ENCODE data around the gene HSF2BP. TPM values are rescaled to one million over a fixed set of nuclear protein-coding genes. Genes with fewer than 3 reads are reported as not detected.
"Not testable (repeated sequence)": the region's sequence is repeated elsewhere in the genome, so short reads cannot be mapped to it uniquely, and the experiment has no call there.

HSF2BP gene
- polyA plus RNA-seq, 1 donor from 2014 or later = 0.89 TPM

DNA sequence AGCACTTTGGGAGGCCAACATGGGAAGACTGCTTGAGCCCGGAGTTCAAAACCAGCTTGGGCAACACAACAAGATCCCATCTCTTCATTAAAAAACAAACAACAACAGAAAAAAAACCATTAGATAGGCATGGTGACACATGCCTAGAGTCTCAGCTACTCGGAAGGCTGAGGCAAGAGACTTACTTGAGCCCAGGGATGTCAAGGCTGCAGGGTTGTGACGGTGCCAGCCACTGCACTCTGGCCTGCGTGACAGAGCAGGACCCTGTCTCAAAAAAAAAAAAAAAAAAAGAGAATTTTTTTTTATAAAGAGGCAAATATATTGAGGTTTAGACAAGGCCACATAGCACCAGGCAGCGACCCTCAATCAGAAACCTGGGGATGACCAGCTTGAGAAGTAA lies 62.7 kb downstream of the HSF2BP start:
- Histone ChIP-seq H3K9me3 (ENCODE audit: low read length) (no peaks in the 10 kb centered on the region), H2AFZ (ENCODE audit: low read depth, low read length) (no peak overlapping the region), H3K4me3 (ENCODE audit: low read length) (no peak overlapping the region), H4K20me1 (ENCODE audit: insufficient read depth) (no peaks in the 10 kb centered on the region), H3K79me2 (replicated peaks; ENCODE audit: insufficient read depth, low read length) (no peaks in the 10 kb centered on the region), H3K27me3 (ENCODE audit: insufficient read depth, low read depth, low read length) (no peaks in the 10 kb centered on the region), H3K9ac (ENCODE audit: low read length) (no peak overlapping the region), H3K27ac (ENCODE audit: low read length) (no peak overlapping the region), H3K9me2 (ENCODE audit: insufficient read depth, low read length) (no peaks in the 10 kb centered on the region), H3K4me2 (ENCODE audit: low read length) (no peak overlapping the region), H3K36me3 (ENCODE audit: insufficient read depth, low read length) (no peaks in the 10 kb centered on the region), H3F3A (ENCODE audit: insufficient read depth, low read length, poor library complexity, severe bottlenecking) (no peaks in the 10 kb centered on the region)
- no peak for TF ChIP-seq SMC3 (conservative IDR thresholded peaks at IDR 0.05; ENCODE audit: poor library complexity)
- TF ChIP-seq EP300 (conservative IDR thresholded peaks at IDR 0.05; ENCODE audit: poor library complexity, severe bottlenecking) = no peak
- TF ChIP-seq, protein P1, sequence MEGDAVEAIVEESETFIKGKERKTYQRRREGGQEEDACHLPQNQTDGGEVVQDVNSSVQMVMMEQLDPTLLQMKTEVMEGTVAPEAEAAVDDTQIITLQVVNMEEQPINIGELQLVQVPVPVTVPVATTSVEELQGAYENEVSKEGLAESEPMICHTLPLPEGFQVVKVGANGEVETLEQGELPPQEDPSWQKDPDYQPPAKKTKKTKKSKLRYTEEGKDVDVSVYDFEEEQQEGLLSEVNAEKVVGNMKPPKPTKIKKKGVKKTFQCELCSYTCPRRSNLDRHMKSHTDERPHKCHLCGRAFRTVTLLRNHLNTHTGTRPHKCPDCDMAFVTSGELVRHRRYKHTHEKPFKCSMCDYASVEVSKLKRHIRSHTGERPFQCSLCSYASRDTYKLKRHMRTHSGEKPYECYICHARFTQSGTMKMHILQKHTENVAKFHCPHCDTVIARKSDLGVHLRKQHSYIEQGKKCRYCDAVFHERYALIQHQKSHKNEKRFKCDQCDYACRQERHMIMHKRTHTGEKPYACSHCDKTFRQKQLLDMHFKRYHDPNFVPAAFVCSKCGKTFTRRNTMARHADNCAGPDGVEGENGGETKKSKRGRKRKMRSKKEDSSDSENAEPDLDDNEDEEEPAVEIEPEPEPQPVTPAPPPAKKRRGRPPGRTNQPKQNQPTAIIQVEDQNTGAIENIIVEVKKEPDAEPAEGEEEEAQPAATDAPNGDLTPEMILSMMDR (IDR thresholded peaks at IDR 0.05; ENCODE audit: poor library complexity, severe bottlenecking) = no peak
- TF ChIP-seq EZH2 (IDR thresholded peaks at IDR 0.05; ENCODE audit: borderline replicate concordance, insufficient read depth, low read length, poor library complexity, severe bottlenecking) = no peak
- TF ChIP-seq POLR2AphosphoS5 (IDR thresholded peaks at IDR 0.05) = no peak
- no peak for TF ChIP-seq RAD21 (conservative IDR thresholded peaks at IDR 0.05)
- TF ChIP-seq MXI1 (conservative IDR thresholded peaks at IDR 0.05; ENCODE audit: poor library complexity, severe bottlenecking) = no peak
- TF ChIP-seq, protein P2, sequence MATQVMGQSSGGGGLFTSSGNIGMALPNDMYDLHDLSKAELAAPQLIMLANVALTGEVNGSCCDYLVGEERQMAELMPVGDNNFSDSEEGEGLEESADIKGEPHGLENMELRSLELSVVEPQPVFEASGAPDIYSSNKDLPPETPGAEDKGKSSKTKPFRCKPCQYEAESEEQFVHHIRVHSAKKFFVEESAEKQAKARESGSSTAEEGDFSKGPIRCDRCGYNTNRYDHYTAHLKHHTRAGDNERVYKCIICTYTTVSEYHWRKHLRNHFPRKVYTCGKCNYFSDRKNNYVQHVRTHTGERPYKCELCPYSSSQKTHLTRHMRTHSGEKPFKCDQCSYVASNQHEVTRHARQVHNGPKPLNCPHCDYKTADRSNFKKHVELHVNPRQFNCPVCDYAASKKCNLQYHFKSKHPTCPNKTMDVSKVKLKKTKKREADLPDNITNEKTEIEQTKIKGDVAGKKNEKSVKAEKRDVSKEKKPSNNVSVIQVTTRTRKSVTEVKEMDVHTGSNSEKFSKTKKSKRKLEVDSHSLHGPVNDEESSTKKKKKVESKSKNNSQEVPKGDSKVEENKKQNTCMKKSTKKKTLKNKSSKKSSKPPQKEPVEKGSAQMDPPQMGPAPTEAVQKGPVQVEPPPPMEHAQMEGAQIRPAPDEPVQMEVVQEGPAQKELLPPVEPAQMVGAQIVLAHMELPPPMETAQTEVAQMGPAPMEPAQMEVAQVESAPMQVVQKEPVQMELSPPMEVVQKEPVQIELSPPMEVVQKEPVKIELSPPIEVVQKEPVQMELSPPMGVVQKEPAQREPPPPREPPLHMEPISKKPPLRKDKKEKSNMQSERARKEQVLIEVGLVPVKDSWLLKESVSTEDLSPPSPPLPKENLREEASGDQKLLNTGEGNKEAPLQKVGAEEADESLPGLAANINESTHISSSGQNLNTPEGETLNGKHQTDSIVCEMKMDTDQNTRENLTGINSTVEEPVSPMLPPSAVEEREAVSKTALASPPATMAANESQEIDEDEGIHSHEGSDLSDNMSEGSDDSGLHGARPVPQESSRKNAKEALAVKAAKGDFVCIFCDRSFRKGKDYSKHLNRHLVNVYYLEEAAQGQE (IDR thresholded peaks at IDR 0.05; ENCODE audit: borderline replicate concordance) = no peak
- TF ChIP-seq TAF1 (IDR thresholded peaks at IDR 0.05; ENCODE audit: low read depth) = no peak

DNA sequence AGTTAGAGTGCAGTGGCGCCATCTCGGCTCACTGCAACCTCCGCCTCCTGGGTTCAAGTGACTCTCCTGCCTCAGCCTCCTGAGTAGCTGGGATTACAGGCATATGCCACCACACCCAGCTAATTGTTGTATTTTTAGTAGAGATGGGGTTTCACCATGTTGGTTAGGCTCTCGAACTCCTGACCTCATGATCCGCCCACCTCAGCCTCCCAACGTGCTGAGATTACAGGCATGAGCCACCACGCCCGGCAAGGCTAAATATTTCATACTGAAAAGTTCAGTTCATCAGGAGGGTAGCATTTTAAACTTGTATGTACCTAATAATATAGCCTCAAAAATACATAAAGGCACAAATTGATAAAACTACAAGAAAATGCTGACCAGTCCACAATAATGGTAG lies 63.5 kb downstream of the HSF2BP start:
- not testable (repeated sequence) for H3K79me2 ChIP-seq (replicated peaks; ENCODE audit: insufficient read depth, low read length); H3K9ac ChIP-seq (ENCODE audit: low read length); H3K9me3 ChIP-seq (ENCODE audit: low read length); H3K4me2 ChIP-seq (ENCODE audit: low read length); H4K20me1 ChIP-seq (ENCODE audit: insufficient read depth); H3K4me3 ChIP-seq (ENCODE audit: low read length); H3K27ac ChIP-seq (ENCODE audit: low read length); H3F3A ChIP-seq (ENCODE audit: insufficient read depth, low read length, poor library complexity, severe bottlenecking); H3K27me3 ChIP-seq (ENCODE audit: insufficient read depth, low read depth, low read length); H3K36me3 ChIP-seq (ENCODE audit: insufficient read depth, low read length); H3K9me2 ChIP-seq (ENCODE audit: insufficient read depth, low read length); H2AFZ ChIP-seq (ENCODE audit: low read depth, low read length)

DNA sequence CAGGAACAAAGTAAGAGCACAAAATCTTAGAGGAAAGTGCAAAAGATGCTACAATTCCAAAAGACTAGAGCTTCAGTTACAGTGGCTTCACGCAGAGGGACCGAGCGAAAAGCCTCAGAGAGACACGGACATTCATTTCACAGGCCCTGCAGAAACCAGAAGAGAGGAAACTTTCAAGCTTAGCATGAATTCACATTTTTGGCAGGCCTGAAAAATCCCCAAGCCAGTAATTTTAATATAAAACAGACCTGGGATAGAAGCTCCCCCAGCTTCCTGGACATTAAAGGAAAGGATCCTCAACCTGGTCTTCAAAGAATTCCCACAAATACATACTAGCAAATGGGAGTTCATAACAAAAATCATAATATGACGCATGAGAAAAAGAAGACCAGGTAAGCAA lies 66.2 kb downstream of the HSF2BP start:
- Histone ChIP-seq H3K36me3 (ENCODE audit: insufficient read depth, low read length) (no peaks in the 10 kb centered on the region), H3K4me2 (ENCODE audit: low read length) (no peak overlapping the region), H3K27me3 (ENCODE audit: insufficient read depth, low read depth, low read length) (no peaks in the 10 kb centered on the region), H3K27ac (ENCODE audit: low read length) (no peak overlapping the region), H3K79me2 (replicated peaks; ENCODE audit: insufficient read depth, low read length) (no peaks in the 10 kb centered on the region), H3K4me3 (ENCODE audit: low read length) (no peak overlapping the region), H3K9me3 (ENCODE audit: low read length) (no peaks in the 10 kb centered on the region), H3K9me2 (ENCODE audit: insufficient read depth, low read length) (no peaks in the 10 kb centered on the region), H2AFZ (ENCODE audit: low read depth, low read length) (no peak overlapping the region), H4K20me1 (ENCODE audit: insufficient read depth) (no peaks in the 10 kb centered on the region), H3K9ac (ENCODE audit: low read length) (no peak overlapping the region), H3F3A (ENCODE audit: insufficient read depth, low read length, poor library complexity, severe bottlenecking) (no peaks in the 10 kb centered on the region)
- no peak for TF ChIP-seq SMC3 (conservative IDR thresholded peaks at IDR 0.05; ENCODE audit: poor library complexity)
- TF ChIP-seq MXI1 (conservative IDR thresholded peaks at IDR 0.05; ENCODE audit: poor library complexity, severe bottlenecking) = no peak
- TF ChIP-seq, protein P2 (IDR thresholded peaks at IDR 0.05; ENCODE audit: borderline replicate concordance) = no peak
- TF ChIP-seq, protein P1 (IDR thresholded peaks at IDR 0.05; ENCODE audit: poor library complexity, severe bottlenecking) = no peak
